Progenitor cell of endocrine pancreas (in vitro differentiated cells): ENCODE measurements around the gene SIL1. TPM values are rescaled to one million over a fixed set of nuclear protein-coding genes. Genes with fewer than 3 reads are reported as not detected.

ENCODE experiments used
- DNase-seq: peaks from one replicate; pipeline ENCODE4 v3.0.0; 2021; ENCODE audit warnings: low spot score; ENCODE audit not compliant: unreplicated experiment
- H3K27ac Mint-ChIP-seq: 2 replicates; pipeline ENCODE4 v1.8.0; 2021; ENCODE audit warnings: mild to moderate bottlenecking, moderate library complexity, mixed read lengths
- H3K27me3 Mint-ChIP-seq: 2 replicates; pipeline ENCODE4 v1.8.0; 2021; ENCODE audit warnings: mixed read lengths
- H3K36me3 Mint-ChIP-seq: 2 replicates; pipeline ENCODE4 v1.8.0; 2022; ENCODE audit warnings: mixed read lengths; ENCODE audit not compliant: insufficient read depth
- H3K4me1 Mint-ChIP-seq: 2 replicates; pipeline ENCODE4 v1.8.0; 2021; ENCODE audit warnings: low read depth, mixed read lengths
- H3K4me3 Mint-ChIP-seq: 2 replicates; pipeline ENCODE4 v1.8.0; 2021; ENCODE audit warnings: low read depth, mild to moderate bottlenecking, moderate library complexity, mixed read lengths
- H3K9me3 Mint-ChIP-seq: 2 replicates; pipeline ENCODE4 v1.8.0; 2021; ENCODE audit warnings: low read depth, mixed read lengths
- total RNA-seq: library from RNA; stranded (reverse); gene quantifications from 2 replicates; pipeline ENCODE4 v1.2.1, GENCODE V29; 2021
- TF ChIP-seq, protein P1 (sequence below): fragments of 200-600 bp; sonication (generic); IDR thresholded peaks from one replicate; pipeline ENCODE4 v1.5.0; 2021; ENCODE audit warnings: antibody characterized with exemption, mild to moderate bottlenecking; ENCODE audit not compliant: unreplicated experiment

Gene SIL1
- total RNA-seq, 1 donor from 2014 or later: 26.0 TPM

DNA sequence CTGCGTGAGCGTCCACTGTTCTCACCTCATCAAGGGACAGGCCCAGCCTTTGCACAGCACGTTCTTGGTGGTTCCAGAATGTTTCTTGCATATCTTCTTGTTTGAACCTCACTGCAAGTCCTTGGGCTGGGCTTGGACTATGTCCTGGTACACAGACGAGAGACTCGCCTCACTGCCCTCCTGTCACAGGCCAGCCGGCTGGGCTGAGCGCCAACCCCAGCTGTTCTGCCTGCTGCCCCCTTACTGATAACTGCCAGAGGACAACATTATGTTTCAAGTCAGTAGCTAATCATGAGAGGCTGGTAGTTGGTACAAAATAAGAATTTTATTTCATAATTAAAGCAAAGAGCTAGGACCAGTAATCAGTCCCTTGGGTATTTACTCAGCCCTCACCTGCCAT is 270.2 kb downstream of the SIL1 start:
- no peak overlapping the region for H3K27ac Mint-ChIP-seq
- DNase-seq: no peak
- H3K36me3 Mint-ChIP-seq: peaks cover 35% of the 10 kb centered on the region
- no peaks in the 10 kb centered on the region for H3K4me1 Mint-ChIP-seq
- H3K27me3 Mint-ChIP-seq: no peaks in the 10 kb centered on the region
- no peaks in the 10 kb centered on the region for H3K9me3 Mint-ChIP-seq
- H3K4me3 Mint-ChIP-seq: no peak overlapping the region
- TF ChIP-seq, protein P1, sequence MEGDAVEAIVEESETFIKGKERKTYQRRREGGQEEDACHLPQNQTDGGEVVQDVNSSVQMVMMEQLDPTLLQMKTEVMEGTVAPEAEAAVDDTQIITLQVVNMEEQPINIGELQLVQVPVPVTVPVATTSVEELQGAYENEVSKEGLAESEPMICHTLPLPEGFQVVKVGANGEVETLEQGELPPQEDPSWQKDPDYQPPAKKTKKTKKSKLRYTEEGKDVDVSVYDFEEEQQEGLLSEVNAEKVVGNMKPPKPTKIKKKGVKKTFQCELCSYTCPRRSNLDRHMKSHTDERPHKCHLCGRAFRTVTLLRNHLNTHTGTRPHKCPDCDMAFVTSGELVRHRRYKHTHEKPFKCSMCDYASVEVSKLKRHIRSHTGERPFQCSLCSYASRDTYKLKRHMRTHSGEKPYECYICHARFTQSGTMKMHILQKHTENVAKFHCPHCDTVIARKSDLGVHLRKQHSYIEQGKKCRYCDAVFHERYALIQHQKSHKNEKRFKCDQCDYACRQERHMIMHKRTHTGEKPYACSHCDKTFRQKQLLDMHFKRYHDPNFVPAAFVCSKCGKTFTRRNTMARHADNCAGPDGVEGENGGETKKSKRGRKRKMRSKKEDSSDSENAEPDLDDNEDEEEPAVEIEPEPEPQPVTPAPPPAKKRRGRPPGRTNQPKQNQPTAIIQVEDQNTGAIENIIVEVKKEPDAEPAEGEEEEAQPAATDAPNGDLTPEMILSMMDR: no peak

DNA sequence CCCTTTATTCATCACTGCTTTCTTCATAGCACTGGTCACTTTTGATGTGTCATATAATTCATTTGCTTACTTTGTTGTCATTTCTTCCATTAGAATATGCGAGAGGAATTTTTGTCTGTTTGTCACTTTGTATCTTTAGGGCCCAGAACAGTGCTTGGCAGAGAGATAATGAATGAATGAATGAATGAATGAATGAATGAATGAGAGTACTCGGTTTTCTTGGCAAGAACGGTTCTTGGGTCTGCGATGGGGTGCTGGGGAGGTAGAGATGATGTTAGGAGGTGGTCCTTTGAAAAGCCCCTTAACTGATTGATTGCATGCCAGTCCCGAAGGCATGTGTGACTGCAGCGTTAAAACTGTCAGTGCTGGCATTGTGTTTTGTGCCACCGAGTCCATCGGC is 270.6 kb downstream of the SIL1 start:
- Mint-ChIP-seq H3K4me3 (no peak overlapping the region), H3K36me3 (peaks cover 35% of the 10 kb centered on the region), H3K27ac (no peak overlapping the region), H3K27me3 (no peaks in the 10 kb centered on the region), H3K9me3 (no peaks in the 10 kb centered on the region), H3K4me1 (peaks cover 2% of the 10 kb centered on the region)
- TF ChIP-seq, protein P1: no peak
- no peak for DNase-seq

DNA sequence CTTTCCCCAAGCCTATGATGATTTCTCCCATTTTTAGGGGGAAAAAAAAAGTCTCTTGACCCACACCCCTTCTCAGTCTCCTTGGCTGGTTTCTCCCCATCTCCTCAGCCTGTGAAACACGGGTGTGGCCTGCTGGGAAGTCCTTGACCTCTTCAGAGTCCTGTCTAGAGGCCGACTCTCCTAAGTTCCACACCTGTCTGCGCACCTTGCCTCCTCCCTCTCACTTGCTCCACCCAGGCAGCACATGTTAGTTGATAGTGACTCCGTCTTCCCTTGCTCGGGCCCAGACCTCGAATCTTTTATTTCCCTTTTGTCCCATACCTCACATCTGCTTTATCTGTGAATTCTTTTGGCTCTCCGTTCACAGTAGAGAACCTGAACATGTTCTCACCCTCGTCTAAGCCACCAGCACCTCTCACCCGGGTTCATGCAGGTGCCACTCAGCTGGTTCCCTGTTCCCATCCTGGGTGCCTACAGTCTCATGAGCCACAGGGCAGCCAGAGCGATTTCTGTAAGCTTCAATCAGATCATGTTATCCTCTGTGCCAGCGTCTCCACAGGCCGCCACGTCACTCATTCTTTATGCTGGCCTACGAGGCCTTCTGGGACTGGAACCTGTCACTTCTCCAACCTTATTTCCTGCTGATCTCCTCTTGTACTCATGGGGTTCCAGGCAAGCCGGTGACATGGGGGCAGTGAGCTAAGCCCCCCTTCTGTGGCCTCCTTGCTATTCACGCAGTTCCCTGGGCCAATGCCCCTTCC is 271.3 kb downstream of the SIL1 start:
- TF ChIP-seq, protein P1: no peak
- Mint-ChIP-seq H3K9me3 (no peaks in the 10 kb centered on the region), H3K27ac (peak overlapping the region; percentile 89), H3K4me1 (peaks cover 3% of the 10 kb centered on the region), H3K4me3 (no peak overlapping the region), H3K36me3 (peaks cover 35% of the 10 kb centered on the region), H3K27me3 (no peaks in the 10 kb centered on the region)
- DNase-seq: no peak

DNA sequence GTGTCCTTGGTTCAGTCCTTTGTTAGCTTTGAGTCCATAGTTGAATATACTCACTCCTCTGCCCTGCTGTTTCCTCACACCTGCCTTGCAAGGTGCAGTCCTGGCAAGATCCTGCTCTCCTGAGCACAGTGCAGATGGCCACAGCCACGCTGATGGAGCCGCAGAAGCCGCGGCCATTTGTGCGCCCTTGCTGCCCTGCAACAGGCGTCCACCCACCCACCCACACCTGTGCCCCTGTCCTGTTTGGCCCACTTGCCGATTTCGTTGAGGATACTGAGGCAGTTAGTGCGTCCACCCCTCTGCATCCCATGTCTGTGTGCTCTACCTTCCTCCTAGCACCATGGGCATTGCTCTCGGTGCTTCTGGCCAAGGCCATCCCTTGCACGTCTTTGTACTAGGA is 271.9 kb downstream of the SIL1 start:
- H3K4me3 Mint-ChIP-seq: no peak overlapping the region
- H3K36me3 Mint-ChIP-seq: peaks cover 32% of the 10 kb centered on the region
- H3K4me1 Mint-ChIP-seq: peaks cover 3% of the 10 kb centered on the region
- peak overlapping the region; percentile 89 for H3K27ac Mint-ChIP-seq
- H3K27me3 Mint-ChIP-seq: no peaks in the 10 kb centered on the region
- DNase-seq: no peak
- TF ChIP-seq, protein P1: no peak
- no peaks in the 10 kb centered on the region for H3K9me3 Mint-ChIP-seq

DNA sequence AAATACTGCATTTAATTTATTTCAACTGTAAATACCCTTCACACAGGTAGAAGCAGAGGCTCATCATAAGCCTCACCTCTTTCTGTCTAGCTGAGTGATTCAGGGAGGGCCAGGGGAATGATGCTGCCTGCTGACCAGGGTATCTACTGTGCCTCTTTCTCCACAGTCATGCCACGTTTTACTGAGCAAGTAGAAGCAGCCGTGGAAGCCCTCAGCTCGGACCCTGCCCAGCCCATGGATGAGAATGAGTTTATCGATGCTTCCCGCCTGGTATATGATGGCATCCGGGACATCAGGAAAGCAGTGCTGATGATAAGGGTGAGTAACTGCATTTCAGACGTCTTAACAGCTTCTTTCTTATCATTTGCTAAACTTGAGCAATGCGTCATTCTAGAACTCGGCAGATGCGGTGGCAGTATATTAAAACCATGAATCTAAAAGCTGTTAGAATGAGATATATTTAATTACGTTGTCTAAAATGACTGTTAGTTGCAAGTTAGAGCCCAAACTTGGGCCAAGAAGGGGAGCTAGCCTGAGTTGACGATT is 273.0 kb downstream of the SIL1 start:
- no peak for DNase-seq
- Mint-ChIP-seq H3K4me3 (no peak overlapping the region), H3K4me1 (peaks cover 3% of the 10 kb centered on the region), H3K9me3 (no peaks in the 10 kb centered on the region), H3K27ac (no peak overlapping the region), H3K27me3 (no peaks in the 10 kb centered on the region), H3K36me3 (peaks cover 28% of the 10 kb centered on the region)
- TF ChIP-seq, protein P1: no peak
